Smooth muscle cell (in vitro differentiated cells): ENCODE measurements around the gene LDLRAD3. TPM values are rescaled to one million over a fixed set of nuclear protein-coding genes. Genes with fewer than 3 reads are reported as not detected.

Experiments
- DNase-seq: peaks from one replicate; lab custom pipeline; 2025; ENCODE audit not compliant: unreplicated experiment; lab: John Stamatoyannopoulos, UW
- H2AFZ ChIP-seq: fragments of 200-600 bp; sonication (generic); 2 replicates; pipeline ENCODE4 v1.6.0; 2016; ENCODE audit warnings: antibody characterized with exemption, low read depth, mild to moderate bottlenecking
- H3F3A ChIP-seq: fragments of 200-600 bp; sonication (generic); 2 replicates; pipeline ENCODE4 v1.6.0; 2017; ENCODE audit warnings: antibody characterized with exemption, low read depth
- H3K27ac ChIP-seq: fragments of 200-600 bp; sonication (generic); 2 replicates; pipeline ENCODE4 v1.5.1; 2016; ENCODE audit warnings: low read depth, mild to moderate bottlenecking
- H3K27me3 ChIP-seq: fragments of 200-600 bp; sonication (generic); 2 replicates; pipeline ENCODE4 v1.6.1; 2016; ENCODE audit warnings: low read depth, mild to moderate bottlenecking
- H3K36me3 ChIP-seq: fragments of 200-600 bp; sonication (generic); 2 replicates; pipeline ENCODE4 v1.5.1; 2016; ENCODE audit warnings: low read depth
- H3K4me1 ChIP-seq: fragments of 200-600 bp; sonication (generic); 2 replicates; pipeline ENCODE4 v1.5.1; 2016; ENCODE audit warnings: low read depth
- H3K4me2 ChIP-seq: fragments of 200-600 bp; sonication (generic); 2 replicates; pipeline ENCODE4 v1.6.0; 2016; ENCODE audit warnings: mild to moderate bottlenecking
- H3K4me3 ChIP-seq: fragments of 200-600 bp; sonication (generic); 2 replicates; pipeline ENCODE4 v1.5.1; 2016; ENCODE audit warnings: mild to moderate bottlenecking
- H3K79me2 ChIP-seq: fragments of 200-600 bp; sonication (generic); 2 replicates; pipeline ENCODE4 v1.6.0; 2016; ENCODE audit warnings: low read depth, mild to moderate bottlenecking
- H3K9ac ChIP-seq: fragments of 200-600 bp; sonication (generic); 2 replicates; pipeline ENCODE4 v1.6.0; 2016; ENCODE audit warnings: low read depth
- H3K9me3 ChIP-seq: fragments of 200-600 bp; sonication (generic); replicated peaks from 2 replicates; pipeline ENCODE4 v1.5.1; 2016; ENCODE audit warnings: low read depth
- H4K20me1 ChIP-seq: fragments of 200-600 bp; sonication (generic); 2 replicates; pipeline ENCODE4 v1.6.0; 2016; ENCODE audit warnings: low read depth
- CTCF ChIP-seq: fragments of 200-600 bp; sonication (generic); IDR thresholded peaks from 2 replicates; pipeline ENCODE4 v1.5.1; 2017; ENCODE audit warnings: borderline replicate concordance, mild to moderate bottlenecking, antibody characterized with exemption; ENCODE audit not compliant: insufficient read depth, poor library complexity, severe bottlenecking
- WGBS: methylation state at CpG from one replicate; pipeline ENCODE4 v1.1.7; 2016; ENCODE audit warnings: low lambda C conversion rate; 5-methylcytosine and 5-hydroxymethylcytosine counted together
- polyA plus RNA-seq: library from polyadenylated mRNA; unstranded; fragments of >200 nt; fragmentation: Nextera tagmentation; extraction: Ambion mirVana; gene quantifications from 2 replicates; pipeline ENCODE4 v1.2.1, GENCODE V29; 2016
- total RNA-seq: library from RNA; depleted of rRNA; stranded (reverse); fragments of >200 nt; gene quantifications from 2 replicates; pipeline ENCODE4 v1.2.3, GENCODE V29; 2014

LDLRAD3 gene
- total and polyA plus RNA-seq, 2 experiments from 2014 or later: 6.1 to 10.0 TPM

GRCh38 chr11:36238881-36239280, 295.0 kb downstream of the LDLRAD3 start:
- no peaks in the 10 kb centered on the region for H4K20me1 ChIP-seq
- no peak for DNase-seq
- no peak overlapping the region for H3K27ac ChIP-seq
- TF ChIP-seq CTCF: no peak
- no peak overlapping the region for H2AFZ ChIP-seq
- H3K4me2 ChIP-seq: no peak overlapping the region
- WGBS: 85% methylated on average over 1 of the region's 1 CpG
- H3K36me3 ChIP-seq: no peaks in the 10 kb centered on the region
- H3K4me3 ChIP-seq: no peak overlapping the region
- no peaks in the 10 kb centered on the region for H3K4me1 ChIP-seq
- no peaks in the 10 kb centered on the region for H3K27me3 ChIP-seq
- H3F3A ChIP-seq: no peaks in the 10 kb centered on the region
- H3K79me2 ChIP-seq: no peaks in the 10 kb centered on the region
- H3K9me3 ChIP-seq: no peaks in the 10 kb centered on the region
- H3K9ac ChIP-seq: no peak overlapping the region

- 85% methylated on average over 3 of the region's 3 CpGs for WGBS
- no peak for TF ChIP-seq CTCF
- Histone ChIP-seq H3K9me3 (no peaks in the 10 kb centered on the region), H3K36me3 (no peaks in the 10 kb centered on the region), H3F3A (no peaks in the 10 kb centered on the region), H3K4me2 (no peak overlapping the region), H3K27me3 (no peaks in the 10 kb centered on the region), H4K20me1 (no peaks in the 10 kb centered on the region), H3K4me3 (no peak overlapping the region), H3K9ac (no peak overlapping the region), H3K27ac (no peak overlapping the region), H2AFZ (no peak overlapping the region), H3K4me1 (no peaks in the 10 kb centered on the region), H3K79me2 (no peaks in the 10 kb centered on the region)
- no peak for DNase-seq
These were observed 295.8 kb downstream of the LDLRAD3 start for GRCh38 chr11:36239636-36240035.

- no peak for TF ChIP-seq CTCF
- WGBS: 53% methylated on average over 4 of the region's 4 CpGs
- H3K4me3 ChIP-seq: no peak overlapping the region
These were observed 296.3 kb downstream of the LDLRAD3 start for GRCh38 chr11:36240173-36240572.

DNA sequence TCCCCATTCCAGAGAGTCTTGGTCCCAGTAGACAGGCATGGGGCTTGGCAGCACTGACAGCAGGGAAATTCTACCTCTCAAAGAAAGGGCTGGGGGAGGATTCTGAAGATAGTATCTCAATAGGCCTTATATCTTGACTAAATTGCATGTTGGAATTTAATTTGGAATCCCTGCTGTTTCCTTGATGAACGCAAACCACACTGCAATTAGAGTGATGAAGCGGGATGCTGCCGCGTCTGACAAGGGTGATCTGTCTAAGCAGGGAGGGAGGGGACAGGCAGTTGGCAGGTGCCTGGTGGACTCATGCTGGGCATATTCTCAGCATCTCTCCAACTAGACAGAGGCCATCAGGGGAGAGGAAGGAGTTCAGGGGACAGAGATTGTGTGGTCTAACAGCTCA, 296.9 kb downstream of the LDLRAD3 start:
- Histone ChIP-seq H3K27me3 (no peaks in the 10 kb centered on the region), H3K27ac (no peak overlapping the region), H3K9ac (no peak overlapping the region), H4K20me1 (no peaks in the 10 kb centered on the region), H2AFZ (no peak overlapping the region), H3K36me3 (no peaks in the 10 kb centered on the region), H3K4me3 (no peak overlapping the region), H3K4me1 (no peaks in the 10 kb centered on the region), H3F3A (no peaks in the 10 kb centered on the region), H3K4me2 (no peak overlapping the region), H3K9me3 (no peaks in the 10 kb centered on the region), H3K79me2 (no peaks in the 10 kb centered on the region)
- no peak for DNase-seq
- 65% methylated on average over 4 of the region's 4 CpGs for WGBS
- no peak for TF ChIP-seq CTCF

More at GRCh38 chr11:36240173-36240572, 296.3 kb downstream of the LDLRAD3 start:
- Histone ChIP-seq H3K4me2 (no peak overlapping the region), H3K27ac (no peak overlapping the region), H2AFZ (no peak overlapping the region), H3K9ac (no peak overlapping the region), H4K20me1 (no peaks in the 10 kb centered on the region), H3K27me3 (no peaks in the 10 kb centered on the region), H3K9me3 (no peaks in the 10 kb centered on the region), H3K4me1 (no peaks in the 10 kb centered on the region), H3K36me3 (no peaks in the 10 kb centered on the region), H3K79me2 (no peaks in the 10 kb centered on the region), H3F3A (no peaks in the 10 kb centered on the region)
- DNase-seq: no peak
